WERI-Rb-1 (cell line): ENCODE results near the gene CHI3L1.

ENCODE experiments used
- DNase-seq: peaks from one replicate; pipeline ENCODE4 v3.0.0-alpha.2; 2020
- H3K27ac ChIP-seq: fragments of 250-450 bp; sonication (Bioruptor Pico); 2 replicates; pipeline ENCODE4 v1.5.1; 2020; ENCODE audit warnings: mild to moderate bottlenecking, moderate library complexity
- H3K27me3 ChIP-seq: fragments of 250-450 bp; sonication (Bioruptor Pico); 2 replicates; pipeline ENCODE4 v1.5.1; 2021; ENCODE audit warnings: mild to moderate bottlenecking, low read depth, moderate library complexity; ENCODE audit not compliant: insufficient read depth, severe bottlenecking
- H3K36me3 ChIP-seq: fragments of 250-450 bp; sonication (Bioruptor Pico); 2 replicates; pipeline ENCODE4 v1.5.1; 2020; ENCODE audit warnings: mild to moderate bottlenecking, moderate library complexity
- H3K4me3 ChIP-seq: 2 replicates; pipeline ENCODE4 v1.5.1; 2011; ENCODE audit warnings: low read depth, mild to moderate bottlenecking, control low read depth, low read length
- H3K9me3 ChIP-seq: fragments of 250-450 bp; sonication (Bioruptor Pico); 2 replicates; pipeline ENCODE4 v1.5.1; 2021; ENCODE audit warnings: mild to moderate bottlenecking, moderate library complexity; ENCODE audit not compliant: severe bottlenecking
- TF ChIP-seq, protein P1 (sequence below): IDR thresholded peaks from 2 replicates; pipeline ENCODE4 v1.5.1; 2011; ENCODE audit warnings: low read depth, mild to moderate bottlenecking, control low read depth, inconsistent platforms, low read length

CHI3L1 gene

GRCh38 chr1:203140743-203141520 lies 45.6 kb downstream of the CHI3L1 start:
- no peaks in the 10 kb centered on the region for H3K9me3 ChIP-seq
- no peak overlapping the region for H3K4me3 ChIP-seq
- TF ChIP-seq, protein P1, sequence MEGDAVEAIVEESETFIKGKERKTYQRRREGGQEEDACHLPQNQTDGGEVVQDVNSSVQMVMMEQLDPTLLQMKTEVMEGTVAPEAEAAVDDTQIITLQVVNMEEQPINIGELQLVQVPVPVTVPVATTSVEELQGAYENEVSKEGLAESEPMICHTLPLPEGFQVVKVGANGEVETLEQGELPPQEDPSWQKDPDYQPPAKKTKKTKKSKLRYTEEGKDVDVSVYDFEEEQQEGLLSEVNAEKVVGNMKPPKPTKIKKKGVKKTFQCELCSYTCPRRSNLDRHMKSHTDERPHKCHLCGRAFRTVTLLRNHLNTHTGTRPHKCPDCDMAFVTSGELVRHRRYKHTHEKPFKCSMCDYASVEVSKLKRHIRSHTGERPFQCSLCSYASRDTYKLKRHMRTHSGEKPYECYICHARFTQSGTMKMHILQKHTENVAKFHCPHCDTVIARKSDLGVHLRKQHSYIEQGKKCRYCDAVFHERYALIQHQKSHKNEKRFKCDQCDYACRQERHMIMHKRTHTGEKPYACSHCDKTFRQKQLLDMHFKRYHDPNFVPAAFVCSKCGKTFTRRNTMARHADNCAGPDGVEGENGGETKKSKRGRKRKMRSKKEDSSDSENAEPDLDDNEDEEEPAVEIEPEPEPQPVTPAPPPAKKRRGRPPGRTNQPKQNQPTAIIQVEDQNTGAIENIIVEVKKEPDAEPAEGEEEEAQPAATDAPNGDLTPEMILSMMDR = no peak
- peaks cover 27% of the 10 kb centered on the region for H3K36me3 ChIP-seq
- H3K27me3 ChIP-seq = no peaks in the 10 kb centered on the region
- no peak overlapping the region for H3K27ac ChIP-seq
- DNase-seq = no peak

DNA sequence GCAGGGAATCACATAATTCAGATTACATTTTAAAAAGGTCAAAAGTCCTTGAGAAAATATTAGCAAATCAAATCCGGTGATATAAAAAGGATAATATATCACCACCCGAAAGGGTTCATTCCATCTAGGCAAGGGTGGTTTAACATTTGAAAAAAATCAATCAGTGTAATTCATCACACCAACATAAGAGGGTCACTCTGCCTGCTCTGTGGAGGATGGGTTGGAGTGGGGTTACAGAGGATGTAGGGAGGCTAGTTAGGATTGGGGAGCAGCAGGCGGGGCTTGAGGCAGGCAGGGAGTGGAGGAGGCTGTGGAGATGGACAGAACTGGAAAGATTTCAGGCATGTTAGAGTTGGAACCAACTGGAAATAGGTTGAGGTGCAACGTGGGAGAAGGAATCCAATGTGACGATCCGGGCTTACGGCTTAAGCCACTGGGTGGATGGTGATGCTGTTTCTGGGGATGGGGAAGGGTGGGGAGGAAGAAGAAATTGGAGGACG lies 46.5 kb downstream of the CHI3L1 start:
- no peaks in the 10 kb centered on the region for H3K9me3 ChIP-seq
- no peak overlapping the region for H3K4me3 ChIP-seq
- H3K36me3 ChIP-seq = peaks cover 29% of the 10 kb centered on the region
- TF ChIP-seq, protein P1 = no peak
- no peak overlapping the region for H3K27ac ChIP-seq
- no peak for DNase-seq
- H3K27me3 ChIP-seq = no peaks in the 10 kb centered on the region

DNA sequence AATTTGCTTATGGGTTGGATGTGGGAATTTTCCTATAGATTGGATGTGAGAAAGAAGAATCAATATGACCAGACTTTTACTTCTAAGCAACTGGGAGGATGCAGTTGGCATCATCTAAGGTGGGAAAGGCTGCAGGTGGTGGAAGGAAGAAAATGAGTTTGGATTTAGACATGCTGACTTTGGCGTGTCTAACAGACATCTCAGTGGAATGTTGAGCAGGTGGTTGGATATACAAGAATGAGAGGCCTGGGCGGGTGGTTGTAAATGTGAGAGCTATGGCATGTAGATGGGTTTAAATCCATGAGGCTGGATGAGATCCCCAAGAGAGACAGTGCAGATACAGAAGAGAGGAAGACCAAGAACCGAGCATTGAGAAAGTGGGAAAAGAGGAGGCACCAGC lies 48.4 kb downstream of the CHI3L1 start:
- DNase-seq = no peak
- Histone ChIP-seq H3K4me3 (no peak overlapping the region), H3K27ac (no peak overlapping the region), H3K27me3 (no peaks in the 10 kb centered on the region), H3K36me3 (peaks cover 26% of the 10 kb centered on the region), H3K9me3 (no peaks in the 10 kb centered on the region)
- TF ChIP-seq, protein P1 = no peak

DNA sequence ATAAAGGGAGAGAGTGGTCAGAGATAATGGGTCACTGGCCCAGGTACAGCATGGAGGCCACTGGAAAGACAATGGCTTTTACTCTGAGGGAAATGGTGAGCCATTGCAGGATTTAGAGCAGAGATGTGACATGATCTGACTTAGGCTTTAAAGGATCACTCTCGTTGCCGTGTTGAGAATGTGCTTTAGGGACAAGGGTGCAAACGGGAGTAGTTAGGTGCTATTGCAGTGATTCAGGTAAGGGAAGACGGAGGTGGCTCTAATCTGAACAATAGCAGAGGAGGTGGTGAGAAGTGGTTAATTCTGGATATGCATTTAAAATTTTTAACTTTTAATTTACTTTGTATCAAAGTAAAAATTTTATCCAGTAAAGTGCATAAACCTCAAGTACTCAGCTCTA lies 49.2 kb downstream of the CHI3L1 start:
- Histone ChIP-seq H3K36me3 (peaks cover 23% of the 10 kb centered on the region), H3K9me3 (no peaks in the 10 kb centered on the region), H3K27me3 (no peaks in the 10 kb centered on the region), H3K27ac (no peak overlapping the region), H3K4me3 (no peak overlapping the region)
- no peak for DNase-seq
- TF ChIP-seq, protein P1 = no peak

DNA sequence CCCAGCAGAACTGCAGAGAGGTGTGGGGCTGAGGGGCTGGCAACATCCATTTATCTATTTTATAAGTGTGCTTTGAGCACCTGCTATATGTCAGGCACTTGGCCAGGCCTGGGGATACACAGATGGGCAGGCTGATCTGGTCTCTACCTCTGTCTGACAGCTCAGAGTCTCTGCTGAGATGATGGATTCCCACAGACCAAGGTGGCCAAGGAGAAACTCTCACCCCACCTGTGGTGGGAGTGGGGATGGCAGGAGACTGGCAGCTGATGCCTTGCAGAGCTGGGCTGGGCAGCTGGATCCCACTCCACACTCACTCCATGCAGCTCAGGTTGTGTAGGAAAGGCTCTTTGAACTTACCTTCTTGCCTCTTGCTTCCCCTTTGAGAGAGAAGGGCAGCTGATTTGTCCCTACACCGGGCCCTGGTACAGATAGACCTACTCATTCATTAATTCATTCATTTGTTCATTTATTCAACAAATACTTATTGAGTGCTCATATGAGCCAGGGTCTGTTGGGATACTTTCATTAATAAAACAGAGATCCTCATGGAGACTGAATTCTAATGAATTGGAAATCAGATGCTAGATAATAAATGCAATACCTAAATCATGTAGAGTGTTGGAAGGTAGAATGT lies 50.0 kb downstream of the CHI3L1 start:
- Histone ChIP-seq H3K4me3 (no peak overlapping the region), H3K27ac (no peak overlapping the region), H3K36me3 (peaks cover 22% of the 10 kb centered on the region), H3K27me3 (no peaks in the 10 kb centered on the region), H3K9me3 (no peaks in the 10 kb centered on the region)
- TF ChIP-seq, protein P1 = peak; percentile 64
- peak; percentile 56 for DNase-seq
